GM12875 (cell line): ENCODE measurements around the gene MPC1.

Experiments used
- H3K4me3 ChIP-seq: one replicate; pipeline ENCODE4 v1.5.1; 2011; ENCODE audit warnings: low read depth, low read length, control low read depth
- CTCF ChIP-seq: IDR thresholded peaks from 2 replicates; pipeline ENCODE4 v1.5.1; 2011; ENCODE audit warnings: low read depth, mild to moderate bottlenecking, control low read depth, inconsistent platforms, low read length, moderate library complexity, borderline replicate concordance; ENCODE audit not compliant: insufficient read depth

Gene MPC1

DNA sequence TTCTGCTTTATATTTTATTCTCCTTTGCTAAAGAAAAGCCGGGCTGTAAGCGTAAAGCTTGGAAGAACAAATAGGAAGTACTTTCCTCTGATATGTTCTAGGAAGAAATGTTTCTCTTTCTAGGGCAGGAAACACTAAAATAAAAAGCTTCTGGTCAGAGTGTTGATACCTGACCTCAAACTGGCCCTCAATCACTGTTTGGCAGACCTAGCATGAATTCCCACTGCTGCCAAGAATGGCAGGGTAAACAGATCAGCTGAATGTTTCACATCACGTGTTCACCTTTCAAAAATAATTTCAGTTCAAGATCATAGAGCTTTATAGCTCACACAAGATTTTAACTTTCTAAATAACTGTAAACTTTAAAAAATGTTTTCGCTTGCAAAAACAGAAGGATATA, 2.9 kb downstream of the MPC1 start:
- H3K4me3 ChIP-seq, result no peak overlapping the region
- TF ChIP-seq CTCF, result no peak

- no peak for TF ChIP-seq CTCF
- no peak overlapping the region for H3K4me3 ChIP-seq
Observed at GRCh38 chr6:166379103-166379586, 3.6 kb downstream of the MPC1 start.

GRCh38 chr6:166377721-166378120, 5.0 kb downstream of the MPC1 start:
- no peak overlapping the region for H3K4me3 ChIP-seq
- TF ChIP-seq CTCF, result no peak

GRCh38 chr6:166375013-166375412, 7.7 kb downstream of the MPC1 start:
- H3K4me3 ChIP-seq, result no peak overlapping the region
- no peak for TF ChIP-seq CTCF

- no peak for TF ChIP-seq CTCF
- no peak overlapping the region for H3K4me3 ChIP-seq
Observed at GRCh38 chr6:166370489-166370888, 12.3 kb downstream of the MPC1 start.

DNA sequence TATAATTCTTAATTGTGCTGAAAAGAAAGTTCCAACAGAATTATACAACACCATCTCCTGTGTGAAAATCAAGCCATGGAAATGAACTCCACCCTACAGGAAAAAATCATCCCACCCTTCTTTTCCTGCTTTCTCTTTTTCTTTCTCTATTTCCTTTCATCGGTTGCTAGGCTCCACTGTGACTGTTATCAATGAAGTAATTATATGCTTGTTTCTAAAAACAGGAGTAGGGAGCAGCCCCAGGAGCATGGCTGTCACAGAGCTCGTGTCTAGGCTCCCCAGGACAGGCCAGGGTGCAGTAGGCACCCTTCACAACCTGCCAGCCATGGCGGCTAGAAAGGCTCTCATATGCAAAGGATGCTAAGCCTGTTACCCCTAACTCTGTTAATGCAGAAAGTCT, 13.0 kb downstream of the MPC1 start:
- no peak for TF ChIP-seq CTCF
- no peak overlapping the region for H3K4me3 ChIP-seq

DNA sequence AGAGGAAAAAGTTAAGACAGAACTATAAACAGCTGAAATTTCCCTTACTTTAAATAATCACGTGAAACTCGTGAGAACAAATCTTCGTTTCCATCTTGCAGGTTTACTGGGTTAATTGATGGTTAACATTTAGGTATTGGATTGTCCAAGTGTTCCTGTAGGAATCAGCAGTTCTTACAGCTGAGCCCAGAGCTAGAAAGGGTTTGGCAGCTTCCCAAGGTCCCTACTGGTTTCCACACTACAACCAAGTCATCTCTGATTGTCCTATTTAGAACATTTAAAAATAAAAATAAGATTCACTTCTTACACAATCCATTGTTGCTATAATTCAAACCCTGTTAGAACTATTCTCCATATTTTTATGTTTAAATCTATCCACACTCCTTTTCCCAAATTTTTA, 15.8 kb downstream of the MPC1 start:
- H3K4me3 ChIP-seq, result no peak overlapping the region
- no peak for TF ChIP-seq CTCF
